ENCODE measurements around the gene STAM. TPM values are rescaled to one million over a fixed set of nuclear protein-coding genes. Genes with fewer than 3 reads are reported as not detected.

STAM gene
- total RNA-seq, 1 donor from 2014 or later, result 5.9 TPM

GRCh38 chr10:17645621-17646345, 1.8 kb downstream of the STAM start:
- ATAC-seq (no peak), DNase-seq (ENCODE audit: low spot score) (no peak)

GRCh38 chr10:17647326-17647725, 3.4 kb downstream of the STAM start:
- ATAC-seq (no peak), DNase-seq (ENCODE audit: low spot score) (no peak)

- ATAC-seq (no peak), DNase-seq (ENCODE audit: low spot score) (no peak)
Measured at GRCh38 chr10:17648243-17649035, 4.5 kb downstream of the STAM start.

GRCh38 chr10:17649052-17649451, 5.1 kb downstream of the STAM start:
- no peak for ATAC-seq

GRCh38 chr10:17649836-17650235, 5.9 kb downstream of the STAM start:
- no peak for DNase-seq (ENCODE audit: low spot score)
- no peak for ATAC-seq

More at GRCh38 chr10:17649052-17649451, 5.1 kb downstream of the STAM start:
- no peak for DNase-seq (ENCODE audit: low spot score)

- ATAC-seq (no peak), DNase-seq (ENCODE audit: low spot score) (no peak)
Measured at GRCh38 chr10:17650416-17650815, 6.5 kb downstream of the STAM start.

GRCh38 chr10:17651896-17652295, 7.9 kb downstream of the STAM start:
- ATAC-seq, result no peak
- DNase-seq (ENCODE audit: low spot score), result no peak

- DNase-seq (ENCODE audit: low spot score) (no peak), ATAC-seq (no peak)
Measured at GRCh38 chr10:17652585-17652984, 8.6 kb downstream of the STAM start.

GRCh38 chr10:17655009-17655408, 11.1 kb downstream of the STAM start:
- no peak for ATAC-seq
- DNase-seq (ENCODE audit: low spot score), result no peak

- DNase-seq (ENCODE audit: low spot score) (no peak), ATAC-seq (no peak)
Measured at GRCh38 chr10:17655567-17656146, 11.7 kb downstream of the STAM start.

GRCh38 chr10:17657103-17657500, 13.2 kb downstream of the STAM start:
- no peak for ATAC-seq
- no peak for DNase-seq (ENCODE audit: low spot score)

- DNase-seq (ENCODE audit: low spot score), result no peak
- ATAC-seq, result no peak
Measured at GRCh38 chr10:17659365-17659764, 15.4 kb downstream of the STAM start.

- DNase-seq (ENCODE audit: low spot score), result no peak
- ATAC-seq, result no peak
Measured at GRCh38 chr10:17660921-17661320, 17.0 kb downstream of the STAM start.

- ATAC-seq (no peak), DNase-seq (ENCODE audit: low spot score) (no peak)
Measured at GRCh38 chr10:17661510-17661909, 17.6 kb downstream of the STAM start.

- ATAC-seq (no peak), DNase-seq (ENCODE audit: low spot score) (no peak)
Measured at GRCh38 chr10:17662193-17663138, 18.5 kb downstream of the STAM start.

- no peak for DNase-seq (ENCODE audit: low spot score)
- no peak for ATAC-seq
Measured at GRCh38 chr10:17663450-17663849, 19.5 kb downstream of the STAM start.

GRCh38 chr10:17665747-17666146, 21.8 kb downstream of the STAM start:
- no peak for DNase-seq (ENCODE audit: low spot score)
- no peak for ATAC-seq

GRCh38 chr10:17668435-17669184, 24.7 kb downstream of the STAM start:
- ATAC-seq (peak; percentile 78), DNase-seq (ENCODE audit: low spot score) (no peak)

GRCh38 chr10:17669185-17669872, 25.4 kb downstream of the STAM start:
- ATAC-seq (no peak), DNase-seq (ENCODE audit: low spot score) (no peak)

GRCh38 chr10:17671307-17671706, 27.4 kb downstream of the STAM start:
- ATAC-seq (no peak), DNase-seq (ENCODE audit: low spot score) (no peak)

Data from left lobe of liver (tissue), 2 donors.